ENCODE data around the gene EVC.
A peak's percentile ranks its signal among the peaks of the same experiment; 100 is the strongest.
"Not testable (repeated sequence)": the region's sequence is repeated elsewhere in the genome, so short reads cannot be mapped to it uniquely, and the experiment has no call there.

The EVC gene

GRCh38 chr4:5793514-5793913 lies 82.5 kb downstream of the EVC start:
- DNase-seq: no peak

DNA sequence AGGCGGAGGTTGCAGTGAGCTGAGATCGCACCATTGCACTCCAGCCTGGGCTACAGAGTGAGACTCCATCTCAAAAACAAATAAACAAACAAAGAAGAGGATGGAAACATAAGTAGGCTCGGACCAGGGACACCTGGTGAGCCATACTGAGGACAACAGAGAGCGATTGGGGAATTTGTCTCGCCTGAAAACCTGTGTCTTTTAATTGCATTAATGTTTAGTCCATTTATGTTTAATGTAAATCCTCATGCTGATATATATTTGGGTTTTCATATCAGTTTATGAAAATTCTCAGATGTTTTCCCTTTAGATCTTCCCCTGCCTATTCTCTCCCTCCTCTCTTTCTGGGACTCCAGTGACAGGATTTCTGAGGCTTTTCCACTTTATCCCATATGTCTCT lies 84.6 kb downstream of the EVC start:
- no peak for DNase-seq

GRCh38 chr4:5796976-5797375 lies 86.0 kb downstream of the EVC start:
- no peak for DNase-seq

- DNase-seq: no peak
Observed at GRCh38 chr4:5797866-5798265, 86.9 kb downstream of the EVC start.

- DNase-seq: peak; percentile 9
Observed at GRCh38 chr4:5798462-5798861, 87.5 kb downstream of the EVC start.

DNA sequence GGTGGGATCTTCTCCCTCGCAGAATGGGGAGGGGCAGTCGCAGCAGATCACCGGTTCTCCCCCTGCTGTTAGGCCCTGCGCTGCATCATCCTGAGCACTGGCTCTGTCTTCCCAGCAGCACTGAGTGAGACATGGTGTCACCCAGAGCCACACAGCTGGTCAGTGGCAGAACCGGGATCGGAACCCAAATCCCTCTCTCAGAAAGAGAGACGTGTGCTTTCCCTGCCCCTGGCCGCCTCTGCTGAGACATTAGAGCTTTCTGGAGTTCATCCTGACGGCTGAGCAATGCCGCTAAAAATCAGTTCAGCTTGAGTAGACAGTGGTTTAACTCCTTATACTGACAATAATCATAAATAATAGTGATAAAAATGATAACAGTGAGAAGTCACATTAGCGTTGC lies 87.9 kb downstream of the EVC start:
- no peak for DNase-seq

- no peak for DNase-seq
Observed at GRCh38 chr4:5799406-5799805, 88.4 kb downstream of the EVC start.

DNA sequence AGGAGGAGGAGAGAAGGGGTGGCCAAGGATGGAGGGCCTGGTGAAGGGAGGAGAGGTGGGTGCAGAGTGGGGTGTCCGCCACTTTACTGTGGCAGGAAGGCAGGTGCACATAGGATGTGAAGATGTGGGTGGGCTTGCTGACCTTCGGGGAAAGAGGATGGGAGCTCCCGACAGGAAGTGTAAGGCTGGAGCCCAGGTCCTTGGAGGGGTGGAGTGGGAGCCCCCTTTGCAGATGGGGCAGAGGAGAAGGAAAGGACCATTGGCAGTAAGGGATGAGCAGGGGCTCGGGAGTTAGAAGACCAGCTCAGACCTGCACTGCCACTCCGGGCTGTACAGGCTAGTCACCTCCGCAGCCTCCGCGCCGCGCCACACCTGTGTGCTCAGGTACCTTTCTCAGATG lies 89.5 kb downstream of the EVC start:
- no peak for DNase-seq

- no peak for DNase-seq
Observed at GRCh38 chr4:5801696-5802095, 90.7 kb downstream of the EVC start.

DNA sequence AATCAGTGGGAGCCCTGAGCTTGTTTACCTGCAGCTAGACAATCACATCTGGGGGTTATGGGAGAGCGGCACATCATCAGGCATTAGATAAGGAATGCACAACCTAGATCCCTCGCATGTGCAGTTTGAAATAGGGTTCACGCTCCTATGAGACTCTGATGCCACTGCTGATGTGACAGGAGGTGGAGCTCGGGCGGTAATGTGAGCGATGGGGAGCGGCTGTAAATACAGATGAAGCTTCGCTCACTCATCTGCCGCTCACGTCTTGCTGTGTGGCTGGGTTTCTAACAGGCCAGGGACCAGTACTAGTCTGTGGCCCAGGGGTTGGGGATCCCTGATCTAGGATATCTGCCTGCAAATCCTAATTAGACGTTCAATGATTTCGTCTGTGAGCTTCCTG lies 91.6 kb downstream of the EVC start:
- DNase-seq: no peak

DNA sequence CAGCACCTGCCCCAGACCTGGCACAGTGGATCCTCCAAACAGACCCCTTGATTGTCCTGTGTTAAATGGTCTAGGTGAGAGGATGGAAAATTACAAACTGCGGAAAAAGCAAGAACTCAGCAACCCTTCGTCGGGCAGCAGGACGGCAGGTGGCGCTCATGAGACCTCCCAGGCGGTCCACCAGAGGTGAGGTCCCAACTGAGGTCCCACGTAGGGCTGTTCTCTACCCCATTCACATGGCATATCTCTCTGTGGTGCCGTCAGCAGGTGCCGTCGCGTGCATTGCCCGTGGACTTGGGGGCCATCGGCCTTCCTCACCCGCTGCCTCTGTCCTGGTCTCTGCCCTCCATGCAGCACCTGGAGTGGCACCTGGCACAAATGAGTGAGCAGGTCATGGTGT lies 93.7 kb downstream of the EVC start:
- no peak for DNase-seq

DNA sequence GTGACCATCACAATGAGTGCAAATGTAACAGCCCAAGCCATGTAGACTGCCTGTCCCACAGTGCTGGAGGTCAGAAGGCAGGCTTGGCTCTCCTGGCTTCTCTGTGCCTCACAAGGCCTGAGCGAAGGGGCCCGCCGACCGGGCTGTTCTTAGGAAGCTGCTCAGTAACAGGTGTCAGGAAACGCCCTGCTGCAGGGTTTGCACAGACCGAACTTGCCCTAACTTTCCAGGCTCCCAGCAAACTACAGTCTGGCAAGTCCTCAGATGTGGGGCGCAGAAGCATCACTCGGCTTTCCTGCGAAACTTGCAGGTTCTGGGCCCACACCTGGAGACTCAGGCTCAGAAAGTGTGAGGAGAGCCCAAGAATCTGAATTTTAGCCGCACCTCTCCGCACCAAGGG lies 94.3 kb downstream of the EVC start:
- no peak for DNase-seq

DNA sequence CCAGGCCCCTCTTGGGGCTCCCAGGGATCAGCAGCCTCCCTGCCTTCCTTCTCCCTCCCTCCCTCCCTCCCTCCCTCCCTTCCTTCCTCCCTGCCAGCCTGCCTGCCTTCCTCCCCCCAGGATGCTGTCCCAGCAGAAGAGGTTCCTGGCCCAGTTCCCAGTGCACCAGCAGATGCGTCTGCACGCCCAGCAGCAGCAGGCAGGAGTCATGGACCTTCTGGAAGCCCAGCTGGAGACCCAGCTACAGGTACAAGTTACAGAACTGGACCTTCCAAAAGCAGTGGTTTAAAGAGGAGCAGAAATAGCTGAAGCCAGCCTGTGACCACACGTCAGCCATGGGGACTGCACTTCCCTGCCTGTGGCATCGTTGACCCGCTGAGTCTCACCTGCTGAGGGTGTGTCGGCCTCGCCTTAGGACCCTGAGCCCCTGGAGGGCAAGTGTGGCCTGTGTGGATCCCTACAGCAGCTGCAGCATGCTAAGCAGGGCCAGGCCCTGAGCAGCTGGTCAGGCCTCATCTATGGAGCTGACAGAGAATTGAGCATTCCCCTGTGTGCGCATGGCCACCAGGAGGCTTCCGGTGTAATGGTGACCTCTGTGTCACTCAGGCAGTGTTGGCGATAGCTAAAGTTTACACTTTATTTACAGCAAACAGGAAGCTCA lies 97.2 kb downstream of the EVC start:
- peak; percentile 71 for DNase-seq

DNA sequence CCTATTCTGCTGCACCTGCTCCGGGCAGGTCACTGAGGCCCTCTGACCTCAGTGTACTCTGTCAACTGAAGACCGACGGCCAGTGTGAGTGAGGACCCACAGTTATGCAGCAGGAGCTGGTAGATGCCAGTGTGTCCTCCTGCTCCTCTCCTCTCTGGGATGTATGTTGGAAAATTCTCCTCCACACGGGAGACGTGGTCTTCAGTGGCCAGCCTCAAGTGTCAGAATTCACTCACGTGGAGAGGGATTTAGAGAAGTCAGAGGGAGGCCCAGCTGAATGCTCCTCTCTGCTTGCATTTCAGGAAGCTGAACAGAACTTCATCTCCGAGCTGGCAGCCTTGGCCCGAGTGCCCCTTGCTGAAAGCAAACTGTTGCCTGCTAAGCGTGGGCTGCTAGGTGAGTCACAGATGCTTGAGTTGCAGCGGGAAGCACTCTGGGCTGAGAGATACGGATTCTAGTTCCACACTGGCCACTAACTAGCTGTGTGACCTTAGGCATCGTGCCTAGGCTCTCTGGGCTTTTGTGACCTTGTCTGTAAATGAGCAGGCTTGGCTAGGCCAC lies 98.3 kb downstream of the EVC start:
- no peak for DNase-seq

GRCh38 chr4:5810151-5810550 lies 99.2 kb downstream of the EVC start:
- no peak for DNase-seq

DNA sequence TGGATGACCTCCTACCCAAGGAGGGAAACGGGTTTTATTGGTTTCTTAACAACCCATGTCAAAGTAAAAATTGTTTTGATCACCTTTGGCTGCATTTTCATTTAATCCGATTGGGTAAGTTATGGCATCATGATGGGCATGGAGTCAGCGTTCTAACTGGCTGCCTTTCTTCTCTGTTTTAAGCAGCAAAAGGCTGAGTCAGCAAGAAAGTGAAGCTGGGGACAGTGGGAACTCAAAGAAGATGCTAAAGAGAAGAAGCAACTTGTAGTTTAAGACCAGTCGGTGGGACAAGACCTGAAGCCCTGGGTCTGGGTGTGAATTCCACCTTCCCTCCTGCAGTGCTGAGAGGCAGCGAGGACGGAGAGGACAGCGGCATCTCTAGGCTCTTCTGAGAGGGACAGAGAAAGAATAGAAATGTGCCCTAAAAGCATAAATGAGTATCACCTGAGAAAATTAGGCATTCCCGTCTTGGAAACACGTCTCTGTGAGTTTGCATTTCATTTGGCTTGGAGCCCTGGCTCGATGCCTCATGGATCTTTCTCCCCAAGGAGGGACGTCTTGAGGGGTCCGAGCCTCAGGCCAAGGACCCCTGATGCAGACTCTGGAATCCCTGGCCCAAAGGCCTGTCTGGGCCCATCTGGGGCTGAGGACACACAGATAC lies 99.9 kb downstream of the EVC start:
- no peak for DNase-seq

DNA sequence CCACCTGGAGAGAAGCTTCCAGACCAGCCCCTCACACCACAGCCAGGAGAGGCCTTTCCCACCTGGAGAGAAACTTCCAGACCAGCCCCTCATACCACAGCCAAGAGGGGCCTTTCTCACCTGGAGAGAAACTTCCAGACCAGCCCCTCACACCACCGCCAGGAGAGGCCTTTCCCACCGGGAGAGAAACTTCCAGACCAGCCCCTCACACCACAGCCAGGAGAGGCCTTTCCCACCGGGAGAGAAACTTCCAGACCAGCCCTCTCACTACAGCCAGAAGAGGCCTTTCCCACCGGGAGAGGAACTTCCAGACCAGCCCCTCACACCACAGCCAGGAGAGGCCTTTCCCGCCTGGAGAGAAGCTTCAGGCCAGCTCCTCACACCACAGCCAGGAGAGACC lies 101.1 kb downstream of the EVC start:
- DNase-seq: not testable (repeated sequence)

GRCh38 chr4:5812506-5813229 lies 101.7 kb downstream of the EVC start:
- peak; percentile 72 for DNase-seq

GRCh38 chr4:5813882-5814255 lies 102.9 kb downstream of the EVC start:
- no peak for DNase-seq

DNA sequence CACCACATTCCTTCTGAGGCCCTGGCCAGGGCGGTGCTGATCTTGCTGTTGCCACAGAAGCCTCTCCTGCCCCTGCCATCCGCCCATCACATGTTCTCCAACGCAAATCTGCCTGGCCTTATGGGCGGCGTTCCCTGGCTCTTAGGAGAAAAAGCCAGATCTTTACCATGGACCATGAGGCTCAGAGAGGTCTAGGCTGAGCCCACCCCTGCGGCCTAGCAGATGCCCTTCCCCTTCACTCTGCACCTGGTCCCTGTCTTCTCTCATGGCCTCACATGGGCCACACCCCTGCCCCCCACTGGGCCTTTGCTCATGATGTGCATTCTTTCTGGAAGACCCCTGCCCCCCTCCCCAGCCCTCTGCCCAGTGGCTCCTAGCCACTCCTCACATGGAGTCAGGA lies 103.4 kb downstream of the EVC start:
- DNase-seq: no peak

- no peak for DNase-seq
Observed at GRCh38 chr4:5815641-5816040, 104.6 kb downstream of the EVC start.

DNA sequence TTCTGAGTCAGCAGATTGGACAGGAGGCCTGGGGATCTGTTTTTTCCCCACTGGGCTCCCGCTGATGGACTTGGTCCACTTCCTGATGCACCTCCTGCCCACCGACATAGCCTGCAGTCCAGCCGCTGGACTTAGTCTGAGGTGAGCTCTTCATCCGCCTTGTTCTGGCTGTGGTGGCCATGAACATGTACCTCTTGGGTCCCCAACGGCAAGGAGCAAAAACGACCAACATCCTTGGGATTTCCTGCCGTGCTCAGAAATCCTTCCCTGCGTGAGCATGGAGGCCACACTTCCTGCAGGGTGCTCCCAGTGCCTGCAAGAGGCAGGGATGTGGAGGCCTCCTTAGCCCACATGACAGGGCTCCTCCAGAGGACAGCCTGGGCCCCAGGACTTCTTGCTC lies 105.1 kb downstream of the EVC start:
- no peak for DNase-seq

DNA sequence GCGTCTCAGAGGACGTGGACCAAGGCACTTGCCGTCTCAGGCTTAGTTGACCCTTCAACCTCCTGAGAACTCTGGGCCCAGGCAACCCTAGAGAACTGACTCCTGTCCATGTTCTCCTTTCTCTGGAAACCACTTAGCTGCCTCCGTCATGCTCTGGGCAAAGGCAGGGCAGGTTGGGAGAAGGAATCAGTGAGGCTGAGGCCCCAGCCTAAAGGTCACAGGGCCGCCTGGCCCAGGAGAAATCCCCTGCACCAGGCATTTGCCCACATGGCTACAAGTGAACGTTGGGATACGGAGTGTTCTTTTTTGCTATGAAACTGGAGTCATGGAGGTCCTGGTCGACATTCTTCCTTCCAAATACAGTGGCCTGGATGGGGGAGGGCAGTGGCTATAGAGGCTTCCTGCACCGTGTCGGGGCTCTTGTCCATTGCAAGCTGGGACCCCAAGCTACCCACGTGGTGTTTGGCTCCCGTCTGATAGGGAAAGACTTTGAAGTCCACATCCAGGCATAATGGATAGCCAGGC lies 105.9 kb downstream of the EVC start:
- no peak for DNase-seq

All from NCI-H1694 (cell line).